HEK293T (cell line): Measurements from ENCODE around the gene GLT6D1.

Experiments
- CTCF ChIA-PET: fragments of 350-600 bp; formaldehyde crosslinking; extraction: SDS; loops from one replicate; lab custom pipeline; 2021; ENCODE audit warnings: antibody characterized with exemption, inconsistent platforms; lab: Yijun Ruan, JAX
- POLR2A ChIA-PET: fragments of 350-600 bp; formaldehyde crosslinking; extraction: SDS; loops from one replicate; lab custom pipeline; 2020; ENCODE audit warnings: antibody characterized with exemption, inconsistent platforms; lab: Yijun Ruan, JAX
- DNase-seq: peaks from one replicate; pipeline ENCODE4 v3.0.0; 2012; ENCODE audit warnings: mixed read lengths; ENCODE audit errors: extremely low spot score
- ARNT ChIP-seq: fragments of 450-650 bp; IDR thresholded peaks from 2 replicates; pipeline ENCODE4 v1.6.1; 2017; ENCODE audit warnings: mild to moderate bottlenecking
- BHLHE40 ChIP-seq: fragments of 450-650 bp; IDR thresholded peaks from 2 replicates; pipeline ENCODE4 v1.6.1; 2016; ENCODE audit warnings: mild to moderate bottlenecking, moderate library complexity, borderline replicate concordance
- CTBP1 ChIP-seq: fragments of 450-650 bp; IDR thresholded peaks from 2 replicates; pipeline ENCODE4 v1.6.1; 2016; ENCODE audit warnings: borderline replicate concordance
- ELF4 ChIP-seq: fragments of 450-650 bp; IDR thresholded peaks from 2 replicates; pipeline ENCODE4 v1.6.1; 2017; ENCODE audit warnings: antibody characterized with exemption
- FOXA1 ChIP-seq: fragments of 450-650 bp; IDR thresholded peaks from 2 replicates; pipeline ENCODE4 v1.6.1; 2016; ENCODE audit warnings: mild to moderate bottlenecking
- FOXK2 ChIP-seq: fragments of 450-650 bp; IDR thresholded peaks from 2 replicates; pipeline ENCODE4 v1.6.1; 2016; ENCODE audit warnings: mild to moderate bottlenecking
- FOXM1 ChIP-seq: fragments of 450-650 bp; IDR thresholded peaks from 2 replicates; pipeline ENCODE4 v1.6.1; 2017; ENCODE audit warnings: mild to moderate bottlenecking, borderline replicate concordance
- HDGF ChIP-seq: fragments of 450-650 bp; IDR thresholded peaks from 2 replicates; pipeline ENCODE4 v1.6.1; 2017; ENCODE audit warnings: antibody characterized with exemption, borderline replicate concordance
- L3MBTL2 ChIP-seq: fragments of 450-650 bp; conservative IDR thresholded peaks from 2 replicates; pipeline ENCODE4 v1.6.1; 2016; ENCODE audit warnings: mild to moderate bottlenecking
- LEF1 ChIP-seq: fragments of 450-650 bp; IDR thresholded peaks from 2 replicates; pipeline ENCODE4 v1.6.1; 2017; ENCODE audit warnings: mild to moderate bottlenecking, borderline replicate concordance
- NFRKB ChIP-seq: fragments of 450-650 bp; IDR thresholded peaks from 2 replicates; pipeline ENCODE4 v1.6.1; 2016; ENCODE audit warnings: mild to moderate bottlenecking, moderate library complexity
- SP1 ChIP-seq: fragments of 450-650 bp; IDR thresholded peaks from 2 replicates; pipeline ENCODE4 v1.6.1; 2017
- SUZ12 ChIP-seq: fragments of 450-650 bp; IDR thresholded peaks from 2 replicates; pipeline ENCODE4 v1.6.1; 2016; ENCODE audit warnings: mild to moderate bottlenecking
- TARDBP ChIP-seq: fragments of 450-650 bp; IDR thresholded peaks from 2 replicates; pipeline ENCODE4 v1.6.1; 2016
- ZNF384 ChIP-seq: fragments of 450-650 bp; IDR thresholded peaks from 2 replicates; pipeline ENCODE4 v1.6.1; 2016
- TF ChIP-seq, protein P1 (sequence below): fragments of 450-650 bp; IDR thresholded peaks from 2 replicates; pipeline ENCODE4 v1.6.1; 2016

GLT6D1 gene

GRCh38 chr9:135600296-135600817 lies 39.0 kb downstream of the GLT6D1 start:
- CTCF ChIA-PET: no interaction called here
- POLR2A ChIA-PET: no interaction called here
- TF ChIP-seq FOXA1 (no peak), FOXK2 (no peak), ZNF384 (no peak), BHLHE40 (no peak), ELF4 (no peak), LEF1 (no peak), HDGF (no peak)
- TF ChIP-seq, protein P1, sequence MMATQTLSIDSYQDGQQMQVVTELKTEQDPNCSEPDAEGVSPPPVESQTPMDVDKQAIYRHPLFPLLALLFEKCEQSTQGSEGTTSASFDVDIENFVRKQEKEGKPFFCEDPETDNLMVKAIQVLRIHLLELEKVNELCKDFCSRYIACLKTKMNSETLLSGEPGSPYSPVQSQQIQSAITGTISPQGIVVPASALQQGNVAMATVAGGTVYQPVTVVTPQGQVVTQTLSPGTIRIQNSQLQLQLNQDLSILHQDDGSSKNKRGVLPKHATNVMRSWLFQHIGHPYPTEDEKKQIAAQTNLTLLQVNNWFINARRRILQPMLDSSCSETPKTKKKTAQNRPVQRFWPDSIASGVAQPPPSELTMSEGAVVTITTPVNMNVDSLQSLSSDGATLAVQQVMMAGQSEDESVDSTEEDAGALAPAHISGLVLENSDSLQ: no peak
- DNase-seq: no peak

DNA sequence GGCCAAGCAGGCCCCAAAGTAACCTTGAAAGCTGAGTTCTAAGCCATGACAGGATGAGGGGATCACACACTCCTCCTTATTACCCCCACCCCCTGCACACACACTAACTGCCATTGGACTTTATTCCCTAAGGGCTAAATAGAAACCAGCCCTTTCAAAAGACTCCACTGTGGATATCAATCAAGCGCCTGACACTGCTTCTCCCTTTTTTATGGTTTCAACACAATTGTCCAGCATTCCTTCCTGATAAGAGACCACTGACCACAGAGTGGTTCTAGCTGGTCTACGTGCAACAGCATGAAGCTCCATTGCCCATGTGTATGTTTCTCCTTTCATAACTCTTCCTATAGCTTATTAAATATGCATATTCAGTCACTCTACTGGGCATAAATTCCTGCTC lies 43.1 kb downstream of the GLT6D1 start:
- POLR2A ChIA-PET: no interaction called here

DNA sequence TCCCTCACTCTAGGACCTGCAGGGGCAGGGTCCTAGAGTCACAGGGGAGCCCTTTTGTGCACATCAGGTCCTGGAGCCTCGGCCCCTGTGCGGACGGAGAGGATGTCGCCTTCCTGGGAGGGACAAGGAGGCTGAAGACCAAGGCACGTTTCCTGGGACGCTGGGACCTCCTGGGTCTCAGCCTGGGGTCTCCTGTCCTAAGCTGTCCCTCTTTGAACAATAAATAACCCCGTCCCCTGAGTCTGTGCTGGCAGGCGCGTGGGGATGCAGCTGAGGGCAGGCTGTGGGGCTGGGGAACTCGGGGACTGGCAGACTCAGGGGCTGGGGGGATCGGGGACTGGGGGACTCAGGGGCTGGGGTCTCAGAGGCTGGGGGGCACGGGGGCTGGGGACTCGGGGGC lies 46.7 kb downstream of the GLT6D1 start:
- POLR2A ChIA-PET: no interaction called here
- CTCF ChIA-PET: no interaction called here
- TF ChIP-seq FOXA1: no peak
- TF ChIP-seq NFRKB: no peak
- TF ChIP-seq CTBP1: no peak
- TF ChIP-seq HDGF: no peak
- TF ChIP-seq BHLHE40: no peak
- TF ChIP-seq, protein P1: no peak
- no peak for DNase-seq

More for the DNA sequence above, 43.1 kb downstream of the GLT6D1 start:
- CTCF ChIA-PET: no interaction called here
- DNase-seq: no peak
- TF ChIP-seq ELF4: no peak
- no peak for TF ChIP-seq CTBP1
- no peak for TF ChIP-seq FOXM1
- no peak for TF ChIP-seq LEF1
- no peak for TF ChIP-seq HDGF
- TF ChIP-seq FOXK2: no peak
- TF ChIP-seq SUZ12: no peak
- no peak for TF ChIP-seq NFRKB

DNA sequence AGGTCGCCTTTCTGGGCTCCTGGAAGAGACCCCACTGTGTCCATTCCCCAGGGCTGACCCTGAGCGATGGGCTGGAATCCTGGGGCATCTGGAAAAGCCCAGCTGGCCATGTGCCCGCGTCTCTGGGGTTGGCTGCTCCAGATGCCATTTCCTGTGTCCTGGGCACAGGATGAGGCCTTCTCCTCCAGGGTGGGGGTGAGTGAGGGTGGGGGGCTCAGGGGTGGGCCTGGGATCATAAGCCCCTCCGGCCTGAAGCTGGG lies 47.1 kb downstream of the GLT6D1 start:
- no peak for DNase-seq
- POLR2A ChIA-PET: no interaction called here
- CTCF ChIA-PET: no interaction called here
- TF ChIP-seq ZNF384 (no peak), L3MBTL2 (no peak), NFRKB (no peak), HDGF (no peak), ARNT (no peak), BHLHE40 (no peak), FOXA1 (no peak), FOXM1 (no peak), TARDBP (no peak), FOXK2 (no peak), LEF1 (no peak), CTBP1 (no peak), SP1 (no peak), ELF4 (no peak), SUZ12 (no peak)
- TF ChIP-seq, protein P1: no peak

DNA sequence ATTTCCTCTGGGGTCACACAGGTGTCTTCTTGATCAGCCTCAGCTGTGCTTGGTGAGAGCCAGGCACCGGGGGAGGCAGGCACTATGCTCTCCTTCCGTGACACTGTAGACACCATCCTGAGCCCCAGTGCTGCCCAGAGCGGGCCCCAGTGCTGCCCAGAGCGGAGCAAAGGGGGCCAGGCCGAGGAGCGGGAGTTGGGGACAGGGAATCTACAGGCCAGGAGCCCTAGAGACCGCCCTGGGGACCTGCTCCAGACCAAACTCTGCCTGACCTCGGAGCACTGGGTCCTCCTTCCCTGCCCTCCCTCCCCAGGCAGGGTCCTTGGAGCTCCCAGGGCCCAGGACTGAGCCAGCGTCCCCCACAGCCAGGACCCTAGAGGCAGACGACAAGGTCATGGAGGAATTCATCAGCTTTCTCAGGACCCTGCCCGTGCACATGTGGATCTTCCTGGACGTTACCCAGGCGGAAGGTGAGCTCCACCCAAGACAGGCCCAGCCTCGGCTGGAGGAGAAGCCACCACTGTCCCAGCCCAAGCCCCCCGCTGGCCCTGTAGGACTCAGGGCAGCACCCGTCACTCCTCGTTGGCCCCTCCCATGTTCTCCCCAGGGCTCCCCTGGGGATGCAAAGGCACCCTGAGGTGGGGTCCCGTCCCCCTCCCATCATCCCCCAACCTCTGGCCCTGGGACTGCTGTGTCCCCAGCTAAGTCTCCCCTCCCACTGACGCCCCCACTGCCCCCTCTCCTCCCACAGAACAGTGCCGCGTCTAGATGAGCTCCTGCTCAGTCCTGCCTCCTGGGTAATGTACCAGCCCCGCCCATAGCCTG lies 47.6 kb downstream of the GLT6D1 start:
- ChIA-PET CTCF (no interaction called here), POLR2A (no interaction called here)
- no peak for DNase-seq
- TF ChIP-seq ARNT: no peak

- TF ChIP-seq, protein P1: no peak
- TF ChIP-seq LEF1: no peak
- TF ChIP-seq FOXA1: no peak
- no peak for TF ChIP-seq SP1
- TF ChIP-seq L3MBTL2: no peak
- TF ChIP-seq SUZ12: no peak
- no peak for TF ChIP-seq FOXM1
- TF ChIP-seq NFRKB: no peak
- no peak for TF ChIP-seq ZNF384
- TF ChIP-seq BHLHE40: no peak
- ChIA-PET POLR2A (no interaction called here), CTCF (no interaction called here)
- no peak for DNase-seq
These were observed 48.8 kb downstream of the GLT6D1 start for GRCh38 chr9:135590486-135591079.
